Dedifferentiated amniotic fluid mesenchymal stem cell (primary cell): ENCODE measurements around the gene GSTA5.
"Not testable (repeated sequence)": the region's sequence is repeated elsewhere in the genome, so short reads cannot be mapped to it uniquely, and the experiment has no call there.

Source experiments
- DNase-seq: peaks from one replicate; pipeline ENCODE4 v3.0.0-alpha.2; 2016; ENCODE audit errors: extremely low spot score

GSTA5 gene

GRCh38 chr6:52834481-52834880, 6.1 kb downstream of the GSTA5 start:
- DNase-seq = no peak

GRCh38 chr6:52830869-52831268, 9.7 kb downstream of the GSTA5 start:
- DNase-seq = not testable (repeated sequence)

DNA sequence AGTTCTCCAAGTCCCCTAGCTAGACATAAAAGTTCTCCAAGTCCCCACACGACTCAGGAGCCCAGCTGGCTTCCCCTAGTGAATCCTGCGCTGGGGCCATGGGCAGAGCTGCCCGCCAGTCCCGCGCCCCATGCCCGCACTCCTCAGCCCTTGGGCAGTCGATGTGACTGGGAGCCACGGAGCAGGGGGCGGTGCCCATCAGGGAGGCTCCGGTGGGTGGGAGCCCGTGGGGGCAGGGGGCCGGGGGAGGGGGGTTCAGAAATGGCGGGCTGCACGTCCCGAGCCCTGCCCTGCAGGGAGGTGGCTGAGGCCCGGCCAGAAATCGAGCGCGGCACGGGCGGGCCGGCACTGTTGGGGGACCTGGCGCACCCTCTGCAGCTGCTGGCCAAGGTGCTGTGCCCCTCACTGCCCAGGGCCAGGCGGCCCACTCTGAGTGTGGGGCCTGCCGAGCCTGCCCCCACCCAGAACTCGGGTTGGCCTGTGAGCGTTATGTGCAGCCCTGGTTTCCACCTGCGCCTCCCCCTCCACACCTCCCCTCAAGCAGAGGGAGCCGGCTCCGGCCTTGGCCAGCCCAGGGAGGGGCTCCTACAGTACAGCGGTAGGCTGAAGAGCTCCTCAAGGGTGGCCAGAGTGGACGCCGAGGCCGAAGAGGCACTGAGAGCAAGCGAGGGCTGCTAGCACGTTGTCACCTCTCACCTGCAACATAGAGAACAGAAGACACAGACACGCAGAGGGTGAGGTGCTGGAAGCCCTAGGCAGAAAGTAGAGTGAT, 11.4 kb downstream of the GSTA5 start:
- DNase-seq = no peak

DNA sequence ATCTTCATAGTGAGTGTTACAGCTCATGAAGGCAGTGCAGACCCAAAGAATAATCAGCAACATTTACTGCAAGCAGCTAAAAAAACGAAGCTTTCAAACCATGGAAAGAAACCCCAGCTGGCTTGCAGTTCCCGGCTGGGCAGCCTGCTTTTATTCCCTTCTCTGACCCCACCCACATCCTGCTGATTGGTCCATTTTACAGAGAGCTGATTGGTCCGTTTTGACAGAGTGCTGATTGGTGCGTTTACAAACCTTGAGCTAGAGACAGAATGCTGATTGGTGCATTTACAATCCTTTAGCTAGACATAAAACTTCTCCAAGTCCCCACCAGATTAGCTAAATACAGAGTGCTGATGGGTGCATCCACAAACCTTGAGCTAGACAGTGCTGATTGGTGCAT, 12.0 kb downstream of the GSTA5 start:
- not testable (repeated sequence) for DNase-seq

GRCh38 chr6:52827073-52827783, 13.4 kb downstream of the GSTA5 start:
- DNase-seq = not testable (repeated sequence)

- DNase-seq = no peak
Measured at GRCh38 chr6:52826513-52826912, 14.1 kb downstream of the GSTA5 start.

- DNase-seq = not testable (repeated sequence)
Measured at GRCh38 chr6:52825900-52826459, 14.6 kb downstream of the GSTA5 start.

DNA sequence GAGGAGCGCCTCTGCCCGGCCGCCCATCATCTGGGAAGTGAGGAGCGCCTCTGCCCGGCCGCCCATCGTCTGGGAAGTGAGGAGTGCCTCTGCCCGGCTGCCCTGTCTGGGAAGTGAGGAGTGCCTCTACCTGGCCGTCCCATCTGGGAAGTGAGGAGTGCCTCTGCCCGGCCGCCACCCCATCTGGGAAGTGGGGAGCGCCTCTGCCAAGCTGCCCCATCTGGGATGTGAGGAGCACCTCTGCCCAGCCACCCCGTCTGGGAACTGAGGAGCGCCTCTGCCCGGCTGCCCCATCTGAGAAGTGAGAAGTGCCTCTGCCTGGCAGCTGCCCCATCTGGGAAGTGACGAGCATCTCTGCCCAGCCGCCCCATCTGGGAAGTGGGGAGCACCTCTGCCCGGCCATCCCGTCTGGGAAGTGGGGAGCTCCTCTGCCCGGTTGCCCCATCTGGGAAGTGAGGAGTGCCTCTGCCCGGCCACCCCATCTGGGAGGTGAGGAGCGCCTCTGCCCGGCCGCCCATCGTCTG, 15.3 kb downstream of the GSTA5 start:
- not testable (repeated sequence) for DNase-seq

- DNase-seq = no peak
Measured at GRCh38 chr6:52821842-52822241, 18.8 kb downstream of the GSTA5 start.

GRCh38 chr6:52820198-52820597, 20.4 kb downstream of the GSTA5 start:
- peak; percentile 75 for DNase-seq

GRCh38 chr6:52815167-52816092, 25.2 kb downstream of the GSTA5 start:
- DNase-seq = peak; percentile 43

DNA sequence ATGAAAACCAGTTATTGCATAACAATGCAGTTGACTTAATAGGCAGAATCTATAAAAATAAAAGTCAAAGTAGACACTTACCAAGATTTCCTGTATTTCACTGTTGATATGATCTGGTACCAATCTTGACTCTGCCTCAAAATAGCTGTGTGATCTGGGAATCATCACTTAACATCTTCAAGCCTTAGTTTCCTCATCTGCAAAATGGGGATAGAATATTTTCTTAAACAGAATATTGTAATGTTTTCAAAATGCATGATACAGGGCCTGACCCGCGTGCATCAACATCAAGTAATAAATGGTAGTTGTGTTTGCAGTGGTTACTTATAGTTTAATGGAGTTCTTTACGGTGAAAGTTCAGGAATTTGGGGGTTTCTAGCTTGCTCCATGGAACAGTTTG, 26.1 kb downstream of the GSTA5 start:
- DNase-seq = not testable (repeated sequence)

DNA sequence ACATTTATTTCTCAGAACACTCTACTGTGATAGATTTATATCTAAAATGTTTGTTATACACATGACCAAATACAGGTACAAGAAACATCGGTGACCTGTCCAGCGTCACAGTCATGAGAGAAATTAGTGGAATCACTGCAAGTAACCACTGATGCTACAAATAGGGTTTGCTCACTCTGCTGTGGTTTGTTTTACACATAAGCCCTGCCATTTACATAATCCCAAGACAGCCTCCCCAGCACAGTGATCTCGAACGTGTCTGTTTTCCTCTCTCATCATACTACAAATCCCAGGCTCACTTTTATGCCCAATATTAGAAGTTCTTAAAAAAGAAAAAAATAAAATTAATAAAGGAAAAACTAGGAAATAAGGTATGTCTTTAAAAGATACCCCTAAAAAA, 30.8 kb downstream of the GSTA5 start:
- DNase-seq = not testable (repeated sequence)

DNA sequence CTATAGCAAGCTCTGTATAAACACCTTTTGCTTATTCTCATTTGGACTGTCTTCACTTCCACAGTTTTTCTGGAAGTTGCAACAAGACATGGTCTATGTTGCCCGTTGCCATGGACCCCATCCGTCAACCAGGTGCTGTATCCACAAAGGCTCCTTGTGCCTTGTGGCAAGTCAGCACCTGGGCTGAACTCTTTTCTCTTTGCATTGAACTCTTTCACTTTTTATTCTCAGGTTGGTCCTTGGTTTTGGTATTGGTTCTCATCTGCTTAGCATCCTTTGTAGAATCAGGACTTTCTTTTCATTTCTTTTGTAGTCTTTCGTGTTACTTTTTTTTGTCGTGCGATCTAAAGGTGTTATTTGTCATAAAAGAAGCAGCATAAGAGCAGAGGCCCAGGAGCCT, 32.0 kb downstream of the GSTA5 start:
- no peak for DNase-seq

DNA sequence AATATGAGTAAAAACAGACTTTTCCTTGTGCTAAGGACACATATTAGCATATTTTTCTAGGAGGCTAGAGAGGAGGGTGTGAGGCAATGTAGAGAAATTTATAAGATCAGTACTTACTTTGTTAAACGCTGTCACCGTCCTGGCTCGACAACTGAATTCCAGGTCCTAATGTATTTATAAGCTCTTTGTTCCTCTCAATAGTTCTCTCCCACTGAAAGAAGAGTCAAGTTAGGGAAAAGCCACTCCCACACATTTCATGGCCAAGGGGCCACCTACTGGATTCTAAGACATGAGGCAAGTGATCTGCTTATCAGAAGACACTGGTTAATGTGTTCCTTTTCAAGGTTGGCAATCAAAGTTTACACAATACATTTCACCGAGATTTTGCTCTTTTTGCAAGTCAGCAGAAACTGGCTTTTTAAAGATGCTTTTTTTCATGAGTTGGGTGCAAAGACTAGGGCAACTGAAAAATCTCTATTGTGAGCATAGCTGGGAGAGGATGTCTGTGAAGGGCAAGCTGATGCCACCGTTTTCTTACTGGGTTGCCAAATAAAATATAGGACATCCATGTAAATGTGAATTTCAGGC, 36.9 kb downstream of the GSTA5 start, which contains the start of gene GSTA1:
GSTA1 (minus strand) TSS at position 149 of the 588 bp plus-strand sequence. CDS start 4,549 bp downstream, outside the sequence.
- not testable (repeated sequence) for DNase-seq

DNA sequence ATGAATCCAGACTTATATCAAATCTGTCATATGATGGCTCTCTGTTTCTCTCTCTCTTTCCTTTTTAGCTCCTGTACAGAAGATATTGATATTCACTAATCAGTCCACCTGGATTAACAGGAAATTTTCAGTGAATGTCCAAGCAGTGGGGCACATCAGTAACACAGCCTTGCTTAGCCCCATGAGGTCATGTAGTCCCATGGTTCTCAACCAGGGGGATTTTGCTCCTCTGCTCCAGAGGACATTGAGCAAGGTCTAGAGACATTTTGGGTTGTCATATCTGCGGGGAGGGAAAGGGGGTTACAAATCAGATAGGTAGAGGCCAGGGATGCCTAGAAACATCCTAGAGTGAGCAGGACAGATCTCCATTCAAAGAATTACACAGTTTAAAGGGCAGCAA, 37.8 kb downstream of the GSTA5 start:
- no peak for DNase-seq

DNA sequence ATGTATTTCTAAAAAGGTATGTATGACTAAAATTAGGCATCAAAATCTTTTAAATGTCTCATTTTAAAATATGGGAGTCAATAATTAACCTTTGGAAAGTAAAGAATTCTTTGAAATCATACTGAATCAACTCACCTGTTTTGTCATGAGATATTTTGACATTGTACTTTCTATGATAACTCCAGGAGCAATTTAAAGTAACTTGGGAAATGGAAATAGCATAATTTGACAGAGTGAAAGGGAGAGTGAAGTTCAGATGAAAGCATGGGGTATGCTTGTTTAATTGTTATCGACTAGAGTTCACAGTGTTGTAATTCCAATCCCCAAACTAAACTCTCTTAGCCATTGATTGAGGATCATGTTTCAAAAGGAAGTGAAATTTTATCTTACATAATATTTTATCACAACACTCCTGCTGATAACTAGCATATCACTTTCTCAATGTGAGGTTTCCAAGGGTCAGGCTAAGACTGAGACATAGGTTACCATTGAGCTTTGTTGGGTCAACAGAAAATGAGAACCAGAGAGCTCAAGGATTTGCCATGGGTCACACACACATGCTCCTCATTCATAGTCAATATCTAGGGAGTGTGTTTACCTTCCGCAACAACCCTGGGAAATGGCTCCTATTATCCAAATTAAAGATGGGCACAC, 39.3 kb downstream of the GSTA5 start:
- no peak for DNase-seq

DNA sequence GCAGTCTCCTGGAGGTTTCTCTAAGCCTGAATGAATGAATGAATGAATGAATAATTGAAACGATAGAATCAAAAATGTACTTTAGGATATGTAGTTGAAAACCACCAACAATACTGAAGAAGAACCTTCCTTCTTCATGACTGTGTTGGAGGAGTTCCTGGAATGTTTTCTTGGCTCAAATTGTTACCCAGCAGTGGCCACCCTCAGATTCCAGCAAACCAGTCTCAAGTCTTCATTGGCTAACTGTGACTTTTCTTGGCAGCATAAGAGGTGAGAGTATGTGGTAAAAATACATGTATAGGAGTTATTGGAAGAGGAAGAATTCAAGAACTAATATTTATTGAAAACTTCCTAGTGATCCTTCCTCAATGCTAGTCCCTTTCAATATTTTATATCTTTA, 41.3 kb downstream of the GSTA5 start:
- peak; percentile 54 for DNase-seq

GRCh38 chr6:52794366-52794765, 46.2 kb downstream of the GSTA5 start:
- not testable (repeated sequence) for DNase-seq

GRCh38 chr6:52790861-52791260, 49.8 kb downstream of the GSTA5 start:
- DNase-seq = no peak
